CD4-positive, alpha-beta memory T cell (primary cell): ENCODE measurements around the gene SPAG5. TPM values are rescaled to one million over a fixed set of nuclear protein-coding genes. Genes with fewer than 3 reads are reported as not detected.
A peak's percentile ranks its signal among the peaks of the same experiment; 100 is the strongest.

Experiments used
- CTCF ChIA-PET: fragments of 350-600 bp; sonication (Branson Sonifier 250); formaldehyde crosslinking; loops from one replicate; lab custom pipeline; 2021; ENCODE audit warnings: inconsistent platforms; ENCODE audit not compliant: partially characterized antibody; lab: Charles Lee
- POLR2A ChIA-PET: fragments of 350-600 bp; sonication (Branson Sonifier 250); formaldehyde crosslinking; loops from one replicate; lab custom pipeline; 2021; ENCODE audit not compliant: partially characterized antibody; lab: Charles Lee
- DNase-seq, 5 donors: peaks; one replicate each; pipeline versions ENCODE4 v3.0.0 to v3.0.0-alpha.2; 2020 to 2022; ENCODE audit warnings: mixed read lengths in 1 of 5
- H3K27ac ChIP-seq: one replicate; pipeline ENCODE4 v1.7.0; 2013; ENCODE audit warnings: low read depth, low read length
- H3K27me3 ChIP-seq: 2 replicates; pipeline ENCODE4 v1.7.0; 2013; ENCODE audit warnings: mild to moderate bottlenecking, low read length, moderate library complexity; ENCODE audit not compliant: insufficient read depth
- H3K36me3 ChIP-seq: 2 replicates; pipeline ENCODE4 v1.7.0; 2013; ENCODE audit warnings: mild to moderate bottlenecking, low read length, moderate library complexity; ENCODE audit not compliant: insufficient read depth
- H3K4me1 ChIP-seq: 2 replicates; pipeline ENCODE4 v1.7.0; 2013; ENCODE audit warnings: mild to moderate bottlenecking, low read length, moderate library complexity; ENCODE audit not compliant: insufficient read depth
- H3K4me3 ChIP-seq, 2 donors: one replicate each; pipeline ENCODE4 v1.7.0; 2013; ENCODE audit warnings: low read length in 2 of 2, mild to moderate bottlenecking in 1 of 2
- H3K9me3 ChIP-seq, 2 donors: one replicate each; pipeline ENCODE4 v1.7.0; 2013; ENCODE audit warnings: low read length in 2 of 2, control low read depth in 1 of 2; ENCODE audit not compliant: control insufficient read depth in 1 of 2
- H3K27ac Mint-ChIP-seq, 7 donors: one replicate each; pipeline ENCODE4 v1.8.0; 2020 to 2021; ENCODE audit warnings: mixed read lengths in 7 of 7, mild to moderate bottlenecking in 6 of 7, inconsistent platforms in 3 of 7, moderate library complexity in 3 of 7
- H3K27me3 Mint-ChIP-seq, 2 donors: one replicate each; pipeline ENCODE4 v1.8.0; 2020 to 2021; ENCODE audit warnings: mixed read lengths in 2 of 2
- H3K36me3 Mint-ChIP-seq, 2 donors: one replicate each; pipeline ENCODE4 v1.8.0; 2020 to 2021; ENCODE audit warnings: mixed read lengths in 2 of 2, inconsistent platforms in 1 of 2, mild to moderate bottlenecking in 1 of 2
- H3K4me1 Mint-ChIP-seq, 4 donors: one replicate each; pipeline ENCODE4 v1.8.0; 2020 to 2021; ENCODE audit warnings: mixed read lengths in 4 of 4, mild to moderate bottlenecking in 1 of 4
- H3K4me3 Mint-ChIP-seq, 8 donors: one replicate each; pipeline ENCODE4 v1.8.0; 2020 to 2021; ENCODE audit warnings: mixed read lengths in 8 of 8, mild to moderate bottlenecking in 7 of 8, moderate library complexity in 6 of 8, inconsistent platforms in 3 of 8
- H3K9me3 Mint-ChIP-seq, 8 donors: one replicate each; pipeline ENCODE4 v1.8.0; 2020 to 2021; ENCODE audit warnings: mixed read lengths in 8 of 8, mild to moderate bottlenecking in 5 of 8, inconsistent platforms in 3 of 8, moderate library complexity in 1 of 8
- intact Hi-C: fragments of 100-400 bp; cut with micrococcal nuclease; formaldehyde crosslinking; loops from one replicate; pipeline ENCODE4 v1.15.1; 2023
- polyA plus RNA-seq, 2 donors: library from polyadenylated mRNA; unstranded; fragments of 300-500 nt; fragmentation: Illumina TruSeq; gene quantifications; one replicate each; pipeline ENCODE4 v1.2.3, GENCODE V29; 2021
- total RNA-seq, 2 experiments: library from RNA; stranded (reverse); gene quantifications; one replicate each; pipeline ENCODE4 v1.2.3, GENCODE V29; 2021

Gene SPAG5
- total and polyA plus RNA-seq, 4 experiments from 2014 or later: 1.4 to 10.2 (median 9.2) TPM; not detected in 1

DNA sequence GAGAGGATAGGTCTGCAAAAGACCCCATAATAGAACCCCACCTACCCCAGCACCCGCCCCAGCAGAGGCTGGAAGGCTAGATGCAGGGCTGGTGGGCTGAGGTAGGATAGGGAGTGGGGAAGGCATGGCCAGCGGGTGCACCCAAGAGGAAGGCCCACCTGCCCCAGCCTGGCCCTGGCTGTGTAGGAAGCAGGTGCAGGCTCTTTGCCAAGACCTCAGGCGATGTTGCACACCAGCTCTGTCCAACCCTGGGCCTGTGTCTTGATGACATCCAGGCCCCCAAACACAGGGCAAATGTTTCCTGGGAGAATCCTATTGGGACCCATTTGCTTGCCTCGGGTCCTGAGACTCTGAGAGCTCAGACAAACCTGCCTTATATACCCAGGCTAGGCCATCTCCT lies 58.6 kb downstream of the SPAG5 start:
- Histone ChIP-seq H3K9me3 (no peaks in the 10 kb centered on the region), H3K4me1 (no peaks in the 10 kb centered on the region), H3K36me3 (no peaks in the 10 kb centered on the region), H3K27ac (no peak overlapping the region), H3K27me3 (no peaks in the 10 kb centered on the region), H3K4me3 (no peak overlapping the region)
- Mint-ChIP-seq H3K4me3 (no peak overlapping the region), H3K27ac (peak overlapping the region in 3 of 7 donors; percentile 52 to 70 (median 60)), H3K27me3 (no peaks in the 10 kb centered on the region), H3K9me3 (no peaks in the 10 kb centered on the region), H3K36me3 (no peaks in the 10 kb centered on the region), H3K4me1 (peaks cover 0 to 2% (median 0%) of the 10 kb centered on the region in 4 donors)
- intact Hi-C loops: loop anchor here (2.0 to 5.0 kb wide), 2 partner anchors 45 to 308 kb away; no protein-coding TSS in a partner anchor
- POLR2A ChIA-PET: no interaction called here
- DNase-seq: no peak
- CTCF ChIA-PET: interaction anchor here (0.7 to 1.7 kb wide), 9 partner anchors 8 to 734 kb away, joined by 3 to 9 read pairs (median 3); partner anchors contain the start of gene PIGS

DNA sequence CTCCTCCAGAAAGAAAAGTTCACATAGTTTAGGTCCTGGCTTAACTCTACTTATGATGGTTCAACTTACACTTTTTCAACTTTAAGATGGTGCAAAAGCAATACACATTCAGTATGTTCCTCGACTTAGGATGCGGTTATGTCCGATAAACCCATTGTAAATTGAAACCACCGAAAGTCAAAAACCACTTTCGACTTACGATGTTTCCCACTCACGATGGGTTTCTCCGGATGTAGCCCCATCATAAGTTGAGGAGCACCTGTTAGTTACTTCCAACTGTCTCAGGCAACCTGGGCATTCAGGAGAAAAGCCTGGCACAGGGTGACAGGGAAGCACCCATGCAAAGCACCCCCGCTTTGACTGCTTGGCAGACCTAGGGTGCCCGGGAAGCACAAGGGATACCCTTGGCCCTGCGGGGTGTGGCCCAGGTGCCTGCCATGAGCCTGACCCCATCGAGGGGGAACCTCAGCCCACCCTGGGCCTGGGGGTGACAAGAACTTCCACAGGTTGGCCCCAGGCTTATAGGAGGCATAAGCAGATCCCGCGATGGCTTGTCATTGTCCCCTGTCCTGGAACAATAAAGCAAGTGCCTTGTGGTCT lies 60.4 kb downstream of the SPAG5 start:
- Mint-ChIP-seq H3K4me1 (no peaks in the 10 kb centered on the region), H3K27ac (no peak overlapping the region), H3K4me3 (no peak overlapping the region), H3K36me3 (no peaks in the 10 kb centered on the region), H3K9me3 (no peaks in the 10 kb centered on the region), H3K27me3 (peaks cover 0 to 3% of the 10 kb centered on the region in 2 donors)
- Histone ChIP-seq H3K36me3 (no peaks in the 10 kb centered on the region), H3K4me1 (no peaks in the 10 kb centered on the region), H3K27ac (no peak overlapping the region), H3K4me3 (no peak overlapping the region), H3K9me3 (no peaks in the 10 kb centered on the region), H3K27me3 (no peaks in the 10 kb centered on the region)
- CTCF ChIA-PET: interaction anchor here (0.7 to 1.8 kb wide), 3 partner anchors 9 to 1205 kb away, joined by 3 to 11 read pairs (median 3); no protein-coding TSS in a partner anchor
- DNase-seq: no peak
- POLR2A ChIA-PET: interaction anchor here (1.0 kb wide), 1 partner anchor 33 kb away, joined by 3 read pairs; the partner anchor contains the start of gene PIGS
- intact Hi-C loops: no loop called here

DNA sequence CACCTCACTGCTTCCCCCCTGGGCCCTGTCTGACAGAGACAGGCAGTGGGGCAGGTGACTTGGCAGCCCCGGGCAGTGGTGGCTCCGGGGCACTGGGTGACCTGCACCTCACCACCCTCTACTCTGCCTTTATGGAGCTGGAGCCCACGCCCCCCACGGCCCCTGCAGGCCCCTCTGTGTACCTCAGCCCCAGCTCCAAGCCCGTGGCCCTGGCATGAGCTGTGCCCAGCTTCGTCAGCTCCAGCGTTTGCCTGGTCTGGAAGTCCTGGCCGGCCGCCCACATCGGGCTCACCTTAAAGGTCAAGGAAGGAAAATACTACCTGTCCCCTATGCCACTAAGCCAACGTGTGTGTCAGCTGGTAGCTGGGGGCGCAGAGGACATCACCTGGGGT lies 61.6 kb downstream of the SPAG5 start:
- no peaks in the 10 kb centered on the region for H3K4me1 ChIP-seq
- no peak overlapping the region for H3K4me3 ChIP-seq
- Mint-ChIP-seq H3K4me3 (no peak overlapping the region), H3K27ac (no peak overlapping the region), H3K9me3 (no peaks in the 10 kb centered on the region), H3K4me1 (no peaks in the 10 kb centered on the region), H3K27me3 (peaks cover 0 to 3% of the 10 kb centered on the region in 2 donors), H3K36me3 (no peaks in the 10 kb centered on the region)
- POLR2A ChIA-PET: interaction anchor here (0.8 to 1.0 kb wide), 2 partner anchors 34 to 62 kb away, joined by 3 read pairs; partner anchors contain the start of gene PIGS
- DNase-seq: no peak
- no peaks in the 10 kb centered on the region for H3K27me3 ChIP-seq
- CTCF ChIA-PET: interaction anchor here (1.8 kb wide), 1 partner anchor 11 kb away, joined by 11 read pairs; no protein-coding TSS in a partner anchor
- H3K27ac ChIP-seq: no peak overlapping the region
- intact Hi-C loops: no loop called here
- H3K9me3 ChIP-seq: no peaks in the 10 kb centered on the region
- H3K36me3 ChIP-seq: no peaks in the 10 kb centered on the region

DNA sequence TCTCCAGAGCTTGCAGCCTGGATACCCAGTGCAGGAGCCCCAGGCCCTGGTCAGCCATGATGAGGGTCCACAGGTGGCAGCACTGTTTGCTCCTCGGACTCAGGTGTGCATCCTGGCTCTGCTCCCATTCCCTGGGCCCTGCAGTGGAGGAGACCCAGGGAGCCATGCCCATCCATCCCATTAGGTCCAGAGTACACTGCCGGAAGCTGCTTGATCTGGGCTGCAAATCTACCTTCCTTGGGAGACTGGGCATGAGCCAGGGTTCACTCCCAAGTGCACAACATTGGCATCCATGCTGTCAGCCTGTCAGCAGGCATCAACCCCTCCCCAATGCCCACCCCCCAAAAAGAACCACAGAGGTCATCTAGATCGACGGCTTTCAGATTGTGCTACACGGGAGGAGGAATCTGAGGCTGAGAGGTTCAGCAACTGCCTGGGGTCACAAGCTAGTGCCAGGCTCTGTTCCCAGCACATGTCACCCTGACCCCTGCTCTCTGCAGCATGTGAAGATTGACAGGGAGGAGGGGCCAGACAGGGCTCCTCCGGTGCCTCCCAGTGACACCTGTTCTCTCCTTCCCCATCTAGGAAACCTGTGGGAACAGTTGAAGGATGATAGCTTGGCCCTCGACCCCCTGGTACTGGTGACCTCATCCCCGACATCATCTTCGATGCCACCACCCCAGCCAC lies 62.1 kb downstream of the SPAG5 start:
- Histone ChIP-seq H3K4me3 (no peak overlapping the region), H3K9me3 (no peaks in the 10 kb centered on the region), H3K27me3 (no peaks in the 10 kb centered on the region), H3K27ac (no peak overlapping the region), H3K4me1 (no peaks in the 10 kb centered on the region), H3K36me3 (no peaks in the 10 kb centered on the region)
- no peaks in the 10 kb centered on the region for H3K36me3 Mint-ChIP-seq
- peak overlapping the region in 1 of 7 donors; percentile 47 for H3K27ac Mint-ChIP-seq
- DNase-seq: no peak
- H3K9me3 Mint-ChIP-seq: no peaks in the 10 kb centered on the region
- H3K4me3 Mint-ChIP-seq: no peak overlapping the region
- intact Hi-C loops: no loop called here
- peaks cover 0 to 3% of the 10 kb centered on the region in 2 donors for H3K27me3 Mint-ChIP-seq
- ChIA-PET CTCF (interaction anchor here (1.8 kb wide), 1 partner anchor 11 kb away, joined by 11 read pairs; no protein-coding TSS in a partner anchor), POLR2A (interaction anchor here (0.8 kb wide), 1 partner anchor 63 kb away, joined by 3 read pairs; no protein-coding TSS in a partner anchor)
- no peaks in the 10 kb centered on the region for H3K4me1 Mint-ChIP-seq

DNA sequence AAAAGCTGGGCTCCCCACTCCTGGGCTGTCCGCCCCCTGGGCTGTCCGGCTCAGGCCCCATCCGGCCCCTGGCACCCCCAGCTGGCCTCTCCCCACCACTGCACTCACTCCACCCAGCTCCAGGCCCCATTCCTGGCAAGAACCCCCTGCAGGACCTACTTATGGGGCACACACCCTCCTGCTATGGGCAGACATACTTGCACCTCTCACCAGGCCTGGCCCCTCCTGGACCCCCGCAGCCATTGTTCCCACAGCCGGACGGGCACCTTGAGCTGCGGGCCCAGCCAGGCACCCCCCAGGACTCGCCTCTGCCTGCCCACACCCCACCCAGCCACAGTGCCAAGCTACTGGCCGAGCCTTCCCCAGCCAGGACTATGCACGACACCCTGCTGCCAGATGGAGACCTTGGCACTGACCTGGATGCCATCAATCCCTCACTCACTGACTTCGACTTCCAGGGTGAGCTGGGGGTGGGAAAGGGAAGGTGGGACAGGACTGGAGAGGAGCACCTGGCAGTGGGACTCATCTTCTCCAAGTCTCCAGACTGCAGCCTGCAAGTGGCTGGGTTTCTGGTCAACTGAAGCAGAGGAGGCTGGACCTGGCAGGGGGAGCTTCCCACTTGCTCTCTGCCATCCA lies 64.0 kb downstream of the SPAG5 start:
- Mint-ChIP-seq H3K4me3 (no peak overlapping the region), H3K4me1 (no peaks in the 10 kb centered on the region), H3K27ac (no peak overlapping the region), H3K9me3 (no peaks in the 10 kb centered on the region), H3K36me3 (no peaks in the 10 kb centered on the region), H3K27me3 (peaks cover 1 to 3% of the 10 kb centered on the region in 2 donors)
- H3K4me3 ChIP-seq: no peak overlapping the region
- DNase-seq: no peak
- ChIA-PET POLR2A (no interaction called here), CTCF (no interaction called here)
- no peaks in the 10 kb centered on the region for H3K36me3 ChIP-seq
- H3K4me1 ChIP-seq: no peaks in the 10 kb centered on the region
- intact Hi-C loops: no loop called here
- H3K27ac ChIP-seq: no peak overlapping the region
- no peaks in the 10 kb centered on the region for H3K27me3 ChIP-seq
- no peaks in the 10 kb centered on the region for H3K9me3 ChIP-seq

DNA sequence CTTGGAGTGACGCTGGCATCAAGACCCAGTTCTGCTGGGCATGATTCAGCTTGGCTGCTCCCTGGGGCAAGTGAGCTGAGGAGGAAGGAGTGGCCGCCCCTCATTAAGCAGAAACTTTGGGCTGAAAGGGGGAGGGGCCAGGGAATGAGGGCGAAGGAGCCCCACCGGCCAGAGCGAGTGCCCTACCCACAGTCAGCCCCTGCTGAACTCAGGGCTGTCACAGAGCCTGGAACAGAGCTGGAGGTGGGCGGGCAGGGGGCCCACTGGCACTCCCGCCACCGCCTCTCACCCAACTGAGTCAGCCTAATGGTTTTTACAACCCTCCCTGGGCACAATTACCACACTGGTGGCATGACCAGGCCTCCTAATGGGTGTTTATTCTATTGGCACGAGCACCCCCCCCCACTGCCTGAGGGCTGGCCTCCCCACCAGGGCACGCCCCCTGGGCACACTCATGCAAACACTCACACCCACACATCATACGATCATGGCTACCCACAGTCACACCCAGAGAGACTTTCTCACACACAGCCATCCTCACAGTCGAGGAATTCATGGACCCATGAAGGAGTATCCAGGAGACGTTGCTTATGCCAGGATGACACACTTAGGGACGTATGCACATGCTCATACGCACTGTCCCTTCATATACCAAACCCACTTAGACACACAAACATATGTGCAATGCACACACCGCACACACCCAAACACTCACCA lies 65.6 kb downstream of the SPAG5 start:
- CTCF ChIA-PET: no interaction called here
- Histone ChIP-seq H3K4me3 (no peak overlapping the region), H3K4me1 (no peaks in the 10 kb centered on the region), H3K27ac (no peak overlapping the region), H3K9me3 (no peaks in the 10 kb centered on the region), H3K36me3 (no peaks in the 10 kb centered on the region), H3K27me3 (no peaks in the 10 kb centered on the region)
- DNase-seq: no peak
- Mint-ChIP-seq H3K4me3 (no peak overlapping the region), H3K9me3 (no peaks in the 10 kb centered on the region), H3K27me3 (peaks cover 1 to 3% of the 10 kb centered on the region in 2 donors), H3K4me1 (no peaks in the 10 kb centered on the region), H3K27ac (no peak overlapping the region), H3K36me3 (no peaks in the 10 kb centered on the region)
- intact Hi-C loops: no loop called here
- POLR2A ChIA-PET: no interaction called here
